Cardiac muscle cell (in vitro differentiated cells and primary cell): ENCODE measurements around the gene RING1. TPM values are rescaled to one million over a fixed set of nuclear protein-coding genes. Genes with fewer than 3 reads are reported as not detected.
A peak's percentile ranks its signal among the peaks of the same experiment; 100 is the strongest.

ENCODE experiments used
- DNase-seq, 2 donors: peaks; one replicate each; pipeline versions ENCODE4 v3.0.0 to v3.0.0-alpha.2; 2010 to 2017; ENCODE audit warnings: low read depth in 1 of 2, low spot score in 1 of 2
- H3K27ac ChIP-seq: fragments of 200-600 bp; sonication (generic); 2 replicates; pipeline ENCODE4 v1.5.1; 2016
- H3K27me3 ChIP-seq: fragments of 200-600 bp; sonication (generic); 2 replicates; pipeline ENCODE4 v1.6.0; 2016; ENCODE audit warnings: control low read depth
- H3K36me3 ChIP-seq: fragments of 200-600 bp; sonication (generic); 2 replicates; pipeline ENCODE4 v1.5.1; 2016; ENCODE audit warnings: control low read depth
- H3K4me1 ChIP-seq: fragments of 200-600 bp; sonication (generic); 2 replicates; pipeline ENCODE4 v1.8.1; 2017; ENCODE audit warnings: low read depth, mild to moderate bottlenecking, mixed run types
- H3K4me3 ChIP-seq: fragments of 200-600 bp; sonication (generic); 2 replicates; pipeline ENCODE4 v1.5.1; 2016; ENCODE audit warnings: mild to moderate bottlenecking
- H3K9me3 ChIP-seq: fragments of 200-600 bp; sonication (generic); 2 replicates; pipeline ENCODE4 v1.5.1; 2017; ENCODE audit warnings: low read depth, mild to moderate bottlenecking, control low read depth
- polyA plus RNA-seq: library from polyadenylated mRNA; unstranded; fragments of >200 nt; fragmentation: Nextera tagmentation; extraction: Ambion mirVana; gene quantifications from 2 replicates; pipeline ENCODE4 v1.2.1, GENCODE V29; 2016
- total RNA-seq: library from RNA; depleted of rRNA; stranded (reverse); fragments of >200 nt; gene quantifications from 2 replicates; pipeline ENCODE4 v1.2.3, GENCODE V29; 2016
- TF ChIP-seq, protein P1 (sequence below): IDR thresholded peaks from 2 replicates; pipeline ENCODE4 v1.5.1; 2012; ENCODE audit warnings: low read depth, mild to moderate bottlenecking, low read length

Gene RING1
- total and polyA plus RNA-seq, 2 experiments from 2014 or later = 37.0 to 42.1 TPM

DNA sequence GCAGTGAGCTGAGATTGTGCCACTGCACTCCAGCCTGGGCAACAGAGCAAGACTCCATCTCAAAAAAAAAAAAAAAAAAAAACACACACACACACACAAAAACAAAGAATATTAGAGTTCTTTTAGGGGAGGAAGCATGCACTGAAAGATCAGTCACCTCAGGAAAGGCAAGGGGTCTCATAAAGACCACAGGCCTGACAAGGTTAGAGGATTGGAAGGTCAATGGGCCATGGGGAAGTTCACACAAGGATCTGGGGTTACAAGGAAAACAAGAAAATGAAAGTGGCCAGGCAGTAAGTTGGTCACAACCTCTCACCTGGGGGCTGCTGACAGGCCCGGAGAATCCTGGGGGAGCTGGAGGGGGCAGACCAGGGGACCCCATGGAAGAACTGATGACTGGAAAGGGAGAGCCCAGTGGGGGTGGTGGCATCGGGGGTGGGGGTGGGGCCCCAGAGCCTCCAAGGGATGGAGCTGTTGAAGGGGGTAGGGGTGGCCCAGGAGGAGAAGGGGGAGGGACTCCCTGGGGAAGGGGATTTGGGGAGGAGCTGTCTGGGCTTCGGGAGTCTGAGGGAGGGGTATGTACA lies 9.4 kb upstream of the RING1 start:
- Histone ChIP-seq H3K4me1 (peaks cover 30% of the 10 kb centered on the region), H3K27me3 (no peaks in the 10 kb centered on the region), H3K36me3 (peaks cover 17% of the 10 kb centered on the region), H3K4me3 (peak overlapping the region; percentile 66), H3K9me3 (no peaks in the 10 kb centered on the region), H3K27ac (no peak overlapping the region)
- DNase-seq = no peak
- TF ChIP-seq, protein P1, sequence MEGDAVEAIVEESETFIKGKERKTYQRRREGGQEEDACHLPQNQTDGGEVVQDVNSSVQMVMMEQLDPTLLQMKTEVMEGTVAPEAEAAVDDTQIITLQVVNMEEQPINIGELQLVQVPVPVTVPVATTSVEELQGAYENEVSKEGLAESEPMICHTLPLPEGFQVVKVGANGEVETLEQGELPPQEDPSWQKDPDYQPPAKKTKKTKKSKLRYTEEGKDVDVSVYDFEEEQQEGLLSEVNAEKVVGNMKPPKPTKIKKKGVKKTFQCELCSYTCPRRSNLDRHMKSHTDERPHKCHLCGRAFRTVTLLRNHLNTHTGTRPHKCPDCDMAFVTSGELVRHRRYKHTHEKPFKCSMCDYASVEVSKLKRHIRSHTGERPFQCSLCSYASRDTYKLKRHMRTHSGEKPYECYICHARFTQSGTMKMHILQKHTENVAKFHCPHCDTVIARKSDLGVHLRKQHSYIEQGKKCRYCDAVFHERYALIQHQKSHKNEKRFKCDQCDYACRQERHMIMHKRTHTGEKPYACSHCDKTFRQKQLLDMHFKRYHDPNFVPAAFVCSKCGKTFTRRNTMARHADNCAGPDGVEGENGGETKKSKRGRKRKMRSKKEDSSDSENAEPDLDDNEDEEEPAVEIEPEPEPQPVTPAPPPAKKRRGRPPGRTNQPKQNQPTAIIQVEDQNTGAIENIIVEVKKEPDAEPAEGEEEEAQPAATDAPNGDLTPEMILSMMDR = no peak

DNA sequence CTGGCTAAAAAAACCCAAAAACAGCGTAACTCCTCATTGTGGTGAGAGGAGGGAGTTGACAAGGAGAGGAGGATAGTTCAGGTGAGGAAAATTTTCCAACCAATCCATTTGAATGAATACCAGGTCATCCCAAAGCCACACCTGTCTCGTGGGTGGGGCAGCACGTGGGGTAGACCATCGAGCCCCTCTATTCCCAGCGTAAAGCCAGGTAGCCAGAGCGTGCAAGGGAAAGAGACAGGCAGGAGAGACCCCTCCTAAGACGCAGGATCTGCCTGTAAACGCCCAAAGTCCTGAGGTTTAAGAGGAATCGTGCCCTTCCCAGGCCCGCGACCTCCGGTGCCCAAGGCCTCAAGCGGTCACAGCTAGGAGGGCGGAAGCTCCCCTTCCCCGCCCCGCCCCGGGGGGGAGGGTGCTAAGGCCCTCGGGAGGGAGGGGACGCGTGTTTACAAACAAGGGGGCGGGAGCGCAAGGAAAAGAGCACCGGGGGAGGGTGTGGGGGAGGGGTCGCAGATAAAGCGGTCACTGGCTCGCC lies 8.5 kb upstream of the RING1 start:
- TF ChIP-seq, protein P1 = no peak
- Histone ChIP-seq H3K27ac (peak overlapping the region; percentile 95), H3K27me3 (no peaks in the 10 kb centered on the region), H3K9me3 (no peaks in the 10 kb centered on the region), H3K4me1 (peaks cover 24% of the 10 kb centered on the region), H3K4me3 (peak overlapping the region; percentile 66), H3K36me3 (peaks cover 17% of the 10 kb centered on the region)
- DNase-seq = peak in 1 of 2 donors; percentile 70

DNA sequence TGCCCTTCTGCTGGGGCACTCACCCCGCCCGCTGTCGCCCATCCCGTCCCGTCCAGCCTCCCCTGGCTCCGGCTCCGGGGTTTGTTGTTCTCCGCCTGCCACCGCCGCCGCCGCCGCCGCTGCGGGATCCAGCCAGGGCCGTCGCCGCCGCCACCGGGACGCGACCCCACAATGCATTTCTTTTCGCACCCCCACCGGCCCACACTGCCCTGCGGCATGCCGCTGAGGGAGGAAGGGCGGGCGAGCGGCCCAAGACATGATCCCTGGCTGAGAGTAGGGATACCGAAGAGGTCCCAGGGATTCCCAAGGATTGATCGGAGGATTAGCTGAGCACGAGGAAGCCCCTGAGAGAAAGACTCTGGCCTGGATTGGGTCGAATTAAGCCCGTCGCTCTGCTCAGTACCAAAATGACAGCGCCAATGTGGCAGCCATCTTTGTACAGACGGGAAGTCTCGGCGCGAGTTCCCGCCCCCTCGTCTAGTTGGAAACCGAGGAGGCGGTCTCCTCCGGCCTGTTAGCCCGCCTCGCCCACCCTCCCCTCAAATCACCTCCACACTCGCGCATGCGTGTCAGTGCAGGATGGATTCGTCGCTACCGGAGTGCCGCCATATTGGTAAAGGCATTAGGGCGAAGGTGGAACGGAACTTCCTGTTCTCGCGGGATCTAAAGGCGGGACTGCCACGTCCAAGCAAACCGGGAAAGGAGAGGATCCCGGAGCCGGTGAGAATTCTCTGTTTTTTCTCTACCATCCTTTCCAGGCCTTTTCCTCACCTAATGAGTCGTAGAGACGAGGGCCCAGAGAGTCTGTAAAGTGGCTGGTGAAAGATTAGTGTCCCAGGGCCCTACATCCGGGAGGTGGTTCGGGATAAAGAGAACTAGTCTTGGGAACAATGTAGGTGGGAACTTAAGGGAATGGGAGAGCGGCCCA lies 7.8 kb upstream of the RING1 start, which contains the start of the genes RXRB and SLC39A7:
Gene RXRB, minus strand, starts transcription at position 447 of the 928 bp plus-strand sequence. Its CDS starts 189 bp downstream, at position 258.
Gene SLC39A7, plus strand, starts transcription at position 649 of the 928 bp plus-strand sequence. CDS start 379 bp downstream, outside the sequence.
- H3K27ac ChIP-seq = peak within 1 kb of the TSS; percentile 95
- TF ChIP-seq, protein P1 = no peak
- peak; percentile 99 to 100 for DNase-seq
- no peaks in the 10 kb centered on the region for H3K27me3 ChIP-seq
- H3K4me3 ChIP-seq = peak within 1 kb of the TSS; percentile 66
- H3K36me3 ChIP-seq = peaks cover 17% of the 10 kb centered on the region
- H3K4me1 ChIP-seq = peaks cover 17% of the 10 kb centered on the region
- H3K9me3 ChIP-seq = no peaks in the 10 kb centered on the region

DNA sequence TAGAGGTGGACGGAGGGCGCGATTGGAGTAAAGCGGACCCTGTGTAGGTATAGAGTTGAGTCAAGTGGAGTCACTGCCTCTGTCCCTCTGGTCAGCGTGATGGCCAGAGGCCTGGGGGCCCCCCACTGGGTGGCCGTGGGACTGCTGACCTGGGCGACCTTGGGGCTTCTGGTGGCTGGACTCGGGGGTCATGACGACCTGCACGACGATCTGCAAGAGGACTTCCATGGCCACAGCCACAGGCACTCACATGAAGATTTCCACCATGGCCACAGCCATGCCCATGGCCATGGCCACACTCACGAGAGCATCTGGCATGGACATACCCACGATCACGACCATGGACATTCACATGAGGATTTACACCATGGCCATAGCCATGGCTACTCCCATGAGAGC lies 7.2 kb upstream of the RING1 start:
- Histone ChIP-seq H3K9me3 (no peaks in the 10 kb centered on the region), H3K27ac (peak overlapping the region; percentile 95), H3K4me3 (peak overlapping the region; percentile 66), H3K36me3 (peaks cover 17% of the 10 kb centered on the region), H3K27me3 (no peaks in the 10 kb centered on the region), H3K4me1 (peaks cover 13% of the 10 kb centered on the region)
- TF ChIP-seq, protein P1 = no peak
- DNase-seq = peak; percentile 23 to 59

DNA sequence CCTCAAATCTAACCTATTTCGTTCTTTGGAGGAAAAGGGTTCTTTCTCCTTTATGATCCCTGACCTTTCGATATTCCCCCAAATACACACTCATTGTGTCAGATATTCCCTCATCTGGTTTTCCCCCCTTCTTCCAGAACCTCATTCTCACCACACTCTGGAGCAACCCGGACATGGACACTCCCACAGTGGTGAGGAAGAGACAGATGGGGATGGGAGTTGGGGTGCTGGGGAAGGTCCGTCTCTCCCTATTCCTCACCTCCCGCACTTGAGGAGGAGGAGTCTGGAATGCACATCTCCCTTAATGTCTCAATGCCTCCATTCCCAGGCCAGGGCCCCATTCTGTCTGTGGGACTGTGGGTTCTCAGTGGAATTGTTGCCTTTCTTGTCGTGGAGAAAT lies 6.4 kb upstream of the RING1 start:
- Histone ChIP-seq H3K27me3 (no peaks in the 10 kb centered on the region), H3K4me3 (peak overlapping the region; percentile 66), H3K4me1 (peaks cover 16% of the 10 kb centered on the region), H3K9me3 (no peaks in the 10 kb centered on the region), H3K27ac (peak overlapping the region; percentile 95), H3K36me3 (peaks cover 17% of the 10 kb centered on the region)
- no peak for DNase-seq
- TF ChIP-seq, protein P1 = no peak
